AG04450 (cell line): Measurements from ENCODE around the gene RTRAF. TPM values are rescaled to one million over a fixed set of nuclear protein-coding genes. Genes with fewer than 3 reads are reported as not detected.

ENCODE experiments used
- CTCF ChIA-PET: fragments of 300-600, 350-600 bp; formaldehyde crosslinking; extraction: SDS; loops from one replicate; lab custom pipeline; 2022; ENCODE audit warnings: antibody characterized with exemption, inconsistent platforms; lab: Charles Lee
- POLR2A ChIA-PET: fragments of 350-600 bp; formaldehyde crosslinking; extraction: SDS; loops from one replicate; lab custom pipeline; 2021; ENCODE audit warnings: antibody characterized with exemption, inconsistent platforms; lab: Yijun Ruan, JAX
- DNase-seq: peaks from one replicate; pipeline ENCODE4 v3.0.0-alpha.2; 2011; ENCODE audit warnings: low read depth, low spot score
- H3K27ac ChIP-seq: one replicate; pipeline ENCODE4 v1.5.1; 2012; ENCODE audit warnings: low read depth, low read length, control low read depth
- H3K27me3 ChIP-seq: one replicate; pipeline ENCODE4 v1.6.0; 2012; ENCODE audit warnings: low read length; ENCODE audit not compliant: control insufficient read depth, insufficient read depth
- H3K4me3 ChIP-seq: 2 replicates; pipeline ENCODE4 v1.5.1; 2011; ENCODE audit warnings: mild to moderate bottlenecking, low read depth, low read length, control low read depth
- H3K9me3 ChIP-seq: 2 replicates; pipeline ENCODE4 v1.5.1; 2012; ENCODE audit warnings: low read length; ENCODE audit not compliant: control insufficient read depth, insufficient read depth
- CTCF ChIP-seq: IDR thresholded peaks from 2 replicates; pipeline ENCODE4 v1.5.1; 2011; ENCODE audit warnings: low read depth, low read length, control low read depth, inconsistent platforms
- polyA plus RNA-seq: library from polyadenylated mRNA; depleted of rRNA; stranded (reverse); fragments of >200 nt; gene quantifications from 2 replicates; pipeline ENCODE4 v1.2.3, GENCODE V29; 2011

RTRAF gene
- polyA plus RNA-seq, 1 experiment = 400 TPM

- CTCF ChIA-PET = interaction anchor here (1.1 to 2.0 kb wide), 4 partner anchors 8 to 123 kb away, joined by 3 to 7 read pairs (median 6); no protein-coding TSS in a partner anchor
- no peak for DNase-seq
- no peak overlapping the region for H3K4me3 ChIP-seq
- TF ChIP-seq CTCF = no peak
- no peaks in the 10 kb centered on the region for H3K9me3 ChIP-seq
- H3K27ac ChIP-seq = no peak overlapping the region
- POLR2A ChIA-PET = no interaction called here
- no peaks in the 10 kb centered on the region for H3K27me3 ChIP-seq
These were observed 18.3 kb downstream of the RTRAF start for GRCh38 chr14:52007637-52008036.

GRCh38 chr14:52008136-52008535 is 18.8 kb downstream of the RTRAF start:
- CTCF ChIA-PET = interaction anchor here (1.9 kb wide), 1 partner anchor 12 kb away, joined by 7 read pairs; no protein-coding TSS in a partner anchor
- no peaks in the 10 kb centered on the region for H3K9me3 ChIP-seq
- no peak overlapping the region for H3K4me3 ChIP-seq
- no peaks in the 10 kb centered on the region for H3K27me3 ChIP-seq
- DNase-seq = no peak
- H3K27ac ChIP-seq = no peak overlapping the region
- POLR2A ChIA-PET = no interaction called here
- TF ChIP-seq CTCF = no peak

GRCh38 chr14:52010173-52010693 is 20.9 kb downstream of the RTRAF start:
- no peak for DNase-seq
- no peaks in the 10 kb centered on the region for H3K9me3 ChIP-seq
- no peaks in the 10 kb centered on the region for H3K27me3 ChIP-seq
- POLR2A ChIA-PET = no interaction called here
- no peak overlapping the region for H3K27ac ChIP-seq
- no peak for TF ChIP-seq CTCF
- CTCF ChIA-PET = interaction anchor here (0.6 to 2.1 kb wide), 3 partner anchors 14 to 121 kb away, joined by 5 to 6 read pairs (median 5); no protein-coding TSS in a partner anchor
- no peak overlapping the region for H3K4me3 ChIP-seq

GRCh38 chr14:52011523-52011922 is 22.2 kb downstream of the RTRAF start:
- Histone ChIP-seq H3K4me3 (no peak overlapping the region), H3K27ac (no peak overlapping the region), H3K9me3 (no peaks in the 10 kb centered on the region), H3K27me3 (no peaks in the 10 kb centered on the region)
- DNase-seq = no peak
- POLR2A ChIA-PET = no interaction called here
- TF ChIP-seq CTCF = no peak
- CTCF ChIA-PET = no interaction called here

GRCh38 chr14:52012635-52013034 is 23.3 kb downstream of the RTRAF start:
- Histone ChIP-seq H3K4me3 (no peak overlapping the region), H3K9me3 (no peaks in the 10 kb centered on the region), H3K27me3 (no peaks in the 10 kb centered on the region), H3K27ac (no peak overlapping the region)
- ChIA-PET POLR2A (interaction anchor here (0.6 kb wide), 1 partner anchor 15 kb away, joined by 3 read pairs; no protein-coding TSS in a partner anchor), CTCF (interaction anchor here (0.6 to 1.7 kb wide), 5 partner anchors 15 to 1559 kb away, joined by 3 to 4 read pairs (median 3); no protein-coding TSS in a partner anchor)
- no peak for DNase-seq
- TF ChIP-seq CTCF = no peak
